ENCODE measurements around the gene MYO5B. TPM values are rescaled to one million over a fixed set of nuclear protein-coding genes. Genes with fewer than 3 reads are reported as not detected.

The MYO5B gene
- total RNA-seq, 2 experiments from 2014 or later = not detected

- H3K27ac ChIP-seq (ENCODE audit: low read depth in 1 of 2, low read length in 2 of 2) = no peak overlapping the region
- H3K4me3 ChIP-seq (ENCODE audit: low read length) = no peak overlapping the region
- Mint-ChIP-seq H3K4me1 (ENCODE audit: low read depth) (no peaks in the 10 kb centered on the region), H3K27me3 (no peaks in the 10 kb centered on the region), H3K36me3 (ENCODE audit: low read depth) (no peaks in the 10 kb centered on the region), H3K9me3 (no peaks in the 10 kb centered on the region), H3K27ac (no peak overlapping the region), H3K4me3 (no peak overlapping the region)
- ATAC-seq (ENCODE audit: poor library complexity) (no peak), DNase-seq (no peak)
- H3K36me3 ChIP-seq (ENCODE audit: insufficient read depth, low read length) = no peaks in the 10 kb centered on the region
- H3K9me3 ChIP-seq (ENCODE audit: control insufficient read depth in 1 of 2, insufficient read depth in 1 of 2, low read length in 2 of 2) = no peaks in the 10 kb centered on the region
- no peaks in the 10 kb centered on the region for H3K4me1 ChIP-seq (ENCODE audit: insufficient read depth, low read length)
- intact Hi-C loops (cut with DNase I, micrococcal nuclease) = no loop called here
- ChIA-PET POLR2A (no interaction called here), CTCF (no interaction called here)
- no peak for TF ChIP-seq CTCF (IDR thresholded peaks at IDR 0.05)
- H3K27me3 ChIP-seq (ENCODE audit: control insufficient read depth in 1 of 2, insufficient read depth in 2 of 2, low read length in 2 of 2) = no peaks in the 10 kb centered on the region
Observed at GRCh38 chr18:49835405-49835804, 359.5 kb downstream of the MYO5B start.

- Histone ChIP-seq H3K4me3 (ENCODE audit: low read length) (no peak overlapping the region), H3K36me3 (ENCODE audit: insufficient read depth, low read length) (no peaks in the 10 kb centered on the region), H3K4me1 (ENCODE audit: insufficient read depth, low read length) (no peaks in the 10 kb centered on the region), H3K9me3 (ENCODE audit: control insufficient read depth in 1 of 2, insufficient read depth in 1 of 2, low read length in 2 of 2) (no peaks in the 10 kb centered on the region), H3K27ac (ENCODE audit: low read depth in 1 of 2, low read length in 2 of 2) (no peak overlapping the region), H3K27me3 (ENCODE audit: control insufficient read depth in 1 of 2, insufficient read depth in 2 of 2, low read length in 2 of 2) (no peaks in the 10 kb centered on the region)
- ChIA-PET POLR2A (no interaction called here), CTCF (no interaction called here)
- no peaks in the 10 kb centered on the region for H3K27me3 Mint-ChIP-seq
- intact Hi-C loops (cut with DNase I, micrococcal nuclease) = no loop called here
- TF ChIP-seq CTCF (IDR thresholded peaks at IDR 0.05) = no peak
- no peak overlapping the region for H3K4me3 Mint-ChIP-seq
- no peak overlapping the region for H3K27ac Mint-ChIP-seq
- no peak for DNase-seq
- H3K4me1 Mint-ChIP-seq (ENCODE audit: low read depth) = no peaks in the 10 kb centered on the region
- no peaks in the 10 kb centered on the region for H3K9me3 Mint-ChIP-seq
- no peaks in the 10 kb centered on the region for H3K36me3 Mint-ChIP-seq (ENCODE audit: low read depth)
- ATAC-seq (ENCODE audit: poor library complexity) = no peak
Observed at GRCh38 chr18:49834258-49834657, 360.7 kb downstream of the MYO5B start.

- Mint-ChIP-seq H3K4me1 (ENCODE audit: low read depth) (no peaks in the 10 kb centered on the region), H3K4me3 (no peak overlapping the region), H3K27ac (no peak overlapping the region), H3K9me3 (no peaks in the 10 kb centered on the region), H3K27me3 (no peaks in the 10 kb centered on the region), H3K36me3 (ENCODE audit: low read depth) (no peaks in the 10 kb centered on the region)
- intact Hi-C loops (cut with DNase I, micrococcal nuclease) = no loop called here
- ChIA-PET CTCF (no interaction called here), POLR2A (no interaction called here)
- Histone ChIP-seq H3K4me1 (ENCODE audit: insufficient read depth, low read length) (no peaks in the 10 kb centered on the region), H3K4me3 (ENCODE audit: low read length) (no peak overlapping the region), H3K9me3 (ENCODE audit: control insufficient read depth in 1 of 2, insufficient read depth in 1 of 2, low read length in 2 of 2) (no peaks in the 10 kb centered on the region), H3K27ac (ENCODE audit: low read depth in 1 of 2, low read length in 2 of 2) (no peak overlapping the region), H3K27me3 (ENCODE audit: control insufficient read depth in 1 of 2, insufficient read depth in 2 of 2, low read length in 2 of 2) (no peaks in the 10 kb centered on the region), H3K36me3 (ENCODE audit: insufficient read depth, low read length) (no peaks in the 10 kb centered on the region)
- no peak for TF ChIP-seq CTCF (IDR thresholded peaks at IDR 0.05)
- no peak for DNase-seq
- no peak for ATAC-seq (ENCODE audit: poor library complexity)
Observed at GRCh38 chr18:49833814-49834213, 361.1 kb downstream of the MYO5B start.
